CD4-positive, alpha-beta T cell (primary cell): ENCODE results near the gene PRSS48. TPM values are rescaled to one million over a fixed set of nuclear protein-coding genes. Genes with fewer than 3 reads are reported as not detected.

ENCODE experiments used
- ATAC-seq: fragments of 200-7000 bp; cut with Tn5 transposase; one replicate; pipeline ENCODE4 v1.10.0; 2022; ENCODE audit warnings: mild to moderate bottlenecking; ENCODE audit not compliant: poor library complexity
- CTCF ChIA-PET: fragments of 350-600 bp; sonication (Branson Sonifier 250); formaldehyde crosslinking; loops from one replicate; lab custom pipeline; 2021; ENCODE audit warnings: antibody characterized with exemption, inconsistent platforms; lab: Charles Lee
- POLR2A ChIA-PET: fragments of 350-600 bp; sonication (Branson Sonifier 250); formaldehyde crosslinking; loops from one replicate; lab custom pipeline; 2021; ENCODE audit warnings: antibody characterized with exemption, inconsistent platforms; lab: Charles Lee
- DNase-seq, 14 experiments: peaks; one replicate each; pipeline ENCODE4 v3.0.0-alpha.2; 2013 to 2020; ENCODE audit warnings: mixed read lengths in 2 of 14
- H3K27ac ChIP-seq, 2 donors: one replicate each; pipeline versions ENCODE4 v1.5.1 to v1.7.0; 2013; ENCODE audit warnings: low read length in 2 of 2, low read depth in 1 of 2, mild to moderate bottlenecking in 1 of 2
- H3K27me3 ChIP-seq, 2 experiments: 1 replicate in 1 of 2; 2 replicates in 1 of 2; pipeline versions ENCODE4 v1.6.1 to v1.7.0; 2013; ENCODE audit warnings: low read length in 2 of 2, control low read depth in 1 of 2, mild to moderate bottlenecking in 1 of 2, moderate library complexity in 1 of 2; ENCODE audit not compliant: insufficient read depth in 2 of 2, control insufficient read depth in 1 of 2
- H3K36me3 ChIP-seq: one replicate; pipeline ENCODE4 v1.6.1; 2013; ENCODE audit warnings: low read length, control low read depth; ENCODE audit not compliant: insufficient read depth
- H3K4me1 ChIP-seq: one replicate; pipeline ENCODE4 v1.6.1; 2013; ENCODE audit warnings: low read length, control low read depth; ENCODE audit not compliant: insufficient read depth
- H3K4me3 ChIP-seq: one replicate; pipeline ENCODE4 v1.5.1; 2013; ENCODE audit warnings: mild to moderate bottlenecking, low read length, moderate library complexity
- H3K9me3 ChIP-seq, 2 experiments: 1 replicate in 1 of 2; 2 replicates in 1 of 2; pipeline versions ENCODE4 v1.6.1 to v1.7.0; 2013; ENCODE audit warnings: low read length in 2 of 2, mild to moderate bottlenecking in 2 of 2, control low read depth in 1 of 2, moderate library complexity in 1 of 2; ENCODE audit not compliant: control insufficient read depth in 1 of 2, insufficient read depth in 1 of 2
- H3K27ac Mint-ChIP-seq: one replicate; pipeline ENCODE4 v1.8.0; 2020; ENCODE audit warnings: mixed read lengths
- H3K27me3 Mint-ChIP-seq: one replicate; pipeline ENCODE4 v1.8.0; 2021; ENCODE audit warnings: mixed read lengths
- H3K36me3 Mint-ChIP-seq: one replicate; pipeline ENCODE4 v1.8.0; 2021; ENCODE audit warnings: low read depth, mixed read lengths
- H3K4me1 Mint-ChIP-seq: one replicate; pipeline ENCODE4 v1.8.0; 2021; ENCODE audit warnings: low read depth, mixed read lengths
- H3K4me3 Mint-ChIP-seq: one replicate; pipeline ENCODE4 v1.8.0; 2020; ENCODE audit warnings: mild to moderate bottlenecking, mixed read lengths
- H3K9me3 Mint-ChIP-seq: one replicate; pipeline ENCODE4 v1.8.0; 2020; ENCODE audit warnings: mixed read lengths
- CTCF ChIP-seq: fragments of 200-600 bp; IDR thresholded peaks from one replicate; pipeline ENCODE4 v1.8.0; 2022; ENCODE audit warnings: antibody characterized with exemption, mild to moderate bottlenecking
- intact Hi-C, 2 experiments: fragments of 100-400 bp; cut with DNase I in 1 of 2; cut with micrococcal nuclease in 1 of 2; formaldehyde crosslinking; loops; one replicate each; pipeline versions ENCODE4 v1.15.1 to v1.9.0; 2023 to 2025; cut with DNase I, micrococcal nuclease
- total RNA-seq, 174 experiments: library from RNA in 2 of 174; stranded (reverse) in 2 of 174; gene quantifications; one replicate each; pipeline ENCODE4 v1.2.3 and lab custom pipeline; 2021 to 2026

PRSS48 gene
- total RNA-seq, 2 experiments from 2014 or later = not detected

- DNase-seq = no peak
- H3K9me3 Mint-ChIP-seq = no peaks in the 10 kb centered on the region
- Histone ChIP-seq H3K27ac (no peak overlapping the region), H3K27me3 (peaks cover 0 to 4% of the 10 kb centered on the region in 2 experiments), H3K4me3 (no peak overlapping the region), H3K4me1 (no peaks in the 10 kb centered on the region), H3K9me3 (no peaks in the 10 kb centered on the region), H3K36me3 (no peaks in the 10 kb centered on the region)
- no peaks in the 10 kb centered on the region for H3K4me1 Mint-ChIP-seq
- TF ChIP-seq CTCF = no peak
- no peak overlapping the region for H3K4me3 Mint-ChIP-seq
- ChIA-PET CTCF (no interaction called here), POLR2A (no interaction called here)
- no peaks in the 10 kb centered on the region for H3K36me3 Mint-ChIP-seq
- no peak overlapping the region for H3K27ac Mint-ChIP-seq
- H3K27me3 Mint-ChIP-seq = peaks cover 37% of the 10 kb centered on the region
- intact Hi-C loops = no loop called here
- ATAC-seq = no peak
These were observed 39.7 kb downstream of the PRSS48 start for GRCh38 chr4:151316645-151317044.

- peaks cover 51% of the 10 kb centered on the region for H3K27me3 Mint-ChIP-seq
- no peaks in the 10 kb centered on the region for H3K9me3 ChIP-seq
- no peak overlapping the region for H3K4me3 Mint-ChIP-seq
- no peak overlapping the region for H3K27ac ChIP-seq
- no peak overlapping the region for H3K4me3 ChIP-seq
- no peaks in the 10 kb centered on the region for H3K4me1 Mint-ChIP-seq
- no peaks in the 10 kb centered on the region for H3K36me3 ChIP-seq
- intact Hi-C loops = no loop called here
- peaks cover 10 to 13% of the 10 kb centered on the region in 2 experiments for H3K27me3 ChIP-seq
- H3K27ac Mint-ChIP-seq = no peak overlapping the region
- ChIA-PET POLR2A (no interaction called here), CTCF (no interaction called here)
- no peak for TF ChIP-seq CTCF
- no peaks in the 10 kb centered on the region for H3K9me3 Mint-ChIP-seq
- ATAC-seq (no peak), DNase-seq (no peak)
- H3K36me3 Mint-ChIP-seq = no peaks in the 10 kb centered on the region
- H3K4me1 ChIP-seq = no peaks in the 10 kb centered on the region
These were observed 41.5 kb downstream of the PRSS48 start for GRCh38 chr4:151318307-151319006.

GRCh38 chr4:151319490-151319889 is 42.5 kb downstream of the PRSS48 start:
- ChIA-PET POLR2A (no interaction called here), CTCF (no interaction called here)
- Histone ChIP-seq H3K27me3 (peaks cover 13 to 23% of the 10 kb centered on the region in 2 experiments), H3K9me3 (no peaks in the 10 kb centered on the region), H3K36me3 (no peaks in the 10 kb centered on the region), H3K4me3 (no peak overlapping the region), H3K4me1 (no peaks in the 10 kb centered on the region), H3K27ac (no peak overlapping the region)
- H3K27ac Mint-ChIP-seq = no peak overlapping the region
- intact Hi-C loops = no loop called here
- no peaks in the 10 kb centered on the region for H3K36me3 Mint-ChIP-seq
- H3K27me3 Mint-ChIP-seq = peaks cover 61% of the 10 kb centered on the region
- ATAC-seq (no peak), DNase-seq (no peak)
- no peaks in the 10 kb centered on the region for H3K9me3 Mint-ChIP-seq
- H3K4me3 Mint-ChIP-seq = no peak overlapping the region
- peaks cover 7% of the 10 kb centered on the region for H3K4me1 Mint-ChIP-seq
- no peak for TF ChIP-seq CTCF
